ENCODE data around the gene GDPD4.

DNA sequence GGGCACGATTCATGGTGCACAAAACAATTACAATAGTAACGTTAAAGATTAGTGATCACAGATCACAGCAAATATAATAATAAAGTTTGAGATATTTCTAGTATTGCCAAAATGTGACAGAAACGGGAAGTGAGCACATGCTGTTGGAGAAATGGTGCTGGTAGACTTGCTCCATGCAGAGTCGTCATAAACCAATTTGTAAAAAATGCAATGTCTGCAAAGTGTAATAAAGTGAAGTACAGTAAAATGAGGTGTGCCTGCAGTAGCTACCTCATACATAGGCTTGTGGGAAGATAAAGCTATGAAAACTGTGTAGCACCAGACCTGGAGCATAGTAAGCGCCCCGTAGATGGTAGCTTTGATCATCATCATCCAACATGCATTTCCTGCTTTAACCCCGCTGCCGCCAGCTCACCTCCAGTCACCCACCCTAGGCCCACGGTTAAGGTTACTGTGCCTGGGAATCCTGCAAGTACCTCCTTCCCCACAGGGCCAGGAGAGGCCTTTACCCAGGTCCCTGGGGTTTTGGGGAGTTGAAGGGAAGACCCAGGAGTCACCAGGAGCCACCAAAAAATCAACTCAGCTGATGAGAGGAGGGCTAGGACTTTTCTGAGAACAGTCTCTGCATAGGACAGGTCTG lies 114.3 kb downstream of the GDPD4 start:
- TF ChIP-seq TRIM28 (IDR thresholded peaks at IDR 0.05) (no peak), JUND (IDR thresholded peaks at IDR 0.05; ENCODE audit: borderline replicate concordance, low read depth, low read length) (no peak), JUND (tag; IDR thresholded peaks at IDR 0.05; ENCODE audit: borderline replicate concordance, low read depth, low read length) (no peak), HDGF (IDR thresholded peaks at IDR 0.05) (no peak), ZNF121 (CRISPR knock-in tag; conservative IDR thresholded peaks at IDR 0.05) (no peak), EZH2 (IDR thresholded peaks at IDR 0.05; ENCODE audit: borderline replicate concordance, low read depth, low read length) (no peak)
- TF ChIP-seq, protein P1, sequence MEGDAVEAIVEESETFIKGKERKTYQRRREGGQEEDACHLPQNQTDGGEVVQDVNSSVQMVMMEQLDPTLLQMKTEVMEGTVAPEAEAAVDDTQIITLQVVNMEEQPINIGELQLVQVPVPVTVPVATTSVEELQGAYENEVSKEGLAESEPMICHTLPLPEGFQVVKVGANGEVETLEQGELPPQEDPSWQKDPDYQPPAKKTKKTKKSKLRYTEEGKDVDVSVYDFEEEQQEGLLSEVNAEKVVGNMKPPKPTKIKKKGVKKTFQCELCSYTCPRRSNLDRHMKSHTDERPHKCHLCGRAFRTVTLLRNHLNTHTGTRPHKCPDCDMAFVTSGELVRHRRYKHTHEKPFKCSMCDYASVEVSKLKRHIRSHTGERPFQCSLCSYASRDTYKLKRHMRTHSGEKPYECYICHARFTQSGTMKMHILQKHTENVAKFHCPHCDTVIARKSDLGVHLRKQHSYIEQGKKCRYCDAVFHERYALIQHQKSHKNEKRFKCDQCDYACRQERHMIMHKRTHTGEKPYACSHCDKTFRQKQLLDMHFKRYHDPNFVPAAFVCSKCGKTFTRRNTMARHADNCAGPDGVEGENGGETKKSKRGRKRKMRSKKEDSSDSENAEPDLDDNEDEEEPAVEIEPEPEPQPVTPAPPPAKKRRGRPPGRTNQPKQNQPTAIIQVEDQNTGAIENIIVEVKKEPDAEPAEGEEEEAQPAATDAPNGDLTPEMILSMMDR (IDR thresholded peaks at IDR 0.05 in 2 of 3, conservative IDR thresholded peaks at IDR 0.05 in 1 of 3; ENCODE audit: insufficient read depth in 2 of 3, low read depth in 1 of 3, low read length in 3 of 3), result no peak
